Body of pancreas (tissue), 4 donors: ENCODE data around the gene BDKRB2. TPM values are rescaled to one million over a fixed set of nuclear protein-coding genes. Genes with fewer than 3 reads are reported as not detected.
A peak's percentile ranks its signal among the peaks of the same experiment; 100 is the strongest.

Experiments used
- ATAC-seq: fragments of 150-250 bp; one replicate; pipeline ENCODE4 v1.9.1; 2016
- DNase-seq, 4 donors: peaks; one replicate each; pipeline ENCODE4 v3.0.0-alpha.2; 2019
- H3K27ac ChIP-seq, 4 donors: fragments of 200-600 bp; sonication (generic); 1 replicate in 3 of 4; 2 replicates in 1 of 4; pipeline versions ENCODE4 v1.5.1 to v1.6.1; 2016 to 2019; ENCODE audit warnings: mild to moderate bottlenecking in 1 of 4, mixed read lengths in 1 of 4, moderate library complexity in 1 of 4
- H3K27me3 ChIP-seq, 2 donors: fragments of 200-600 bp; sonication (generic); one replicate each; pipeline ENCODE4 v1.6.0; 2016; ENCODE audit warnings: mild to moderate bottlenecking in 1 of 2
- H3K36me3 ChIP-seq, 2 donors: fragments of 200-600 bp; sonication (generic); replicated peaks in 1 of 2; 2 replicates each; pipeline ENCODE4 v1.5.1; 2016; ENCODE audit warnings: low read depth in 2 of 2; ENCODE audit not compliant: insufficient read depth in 1 of 2
- H3K4me1 ChIP-seq: fragments of 200-600 bp; sonication (generic); one replicate; pipeline ENCODE4 v1.6.0; 2016
- H3K4me3 ChIP-seq, 2 donors: fragments of 200-600 bp; sonication (generic); 1 replicate in 1 of 2; 2 replicates in 1 of 2; pipeline ENCODE4 v1.5.1; 2016 to 2019
- H3K9me3 ChIP-seq, 3 donors: fragments of 200-600 bp; sonication (generic); 1 replicate in 2 of 3; 2 replicates in 1 of 3; pipeline ENCODE4 v1.5.1; 2016
- CTCF ChIP-seq, 7 experiments: fragments of 450-650 bp in 4 of 7; fragments of 200-600 bp in 3 of 7; sonication (generic) in 3 of 7; IDR thresholded peaks; one replicate each; pipeline ENCODE4 v1.5.1; 2016 to 2019; ENCODE audit warnings: antibody characterized with exemption in 7 of 7
- POLR2A ChIP-seq, 3 donors: fragments of 450-650 bp; IDR thresholded peaks; one replicate each; pipeline ENCODE4 v1.6.1; 2016; ENCODE audit warnings: antibody characterized with exemption in 3 of 3, mild to moderate bottlenecking in 2 of 3
- WGBS, 2 donors: methylation state at CpG; one replicate each; pipeline ENCODE4 v1.1.5; 2017; 5-methylcytosine and 5-hydroxymethylcytosine counted together
- intact Hi-C: fragments of 100-400 bp; cut with DNase I; formaldehyde crosslinking; loops from one replicate; pipeline ENCODE4 v1.15.1; 2023
- total RNA-seq, 2 donors: library from RNA; depleted of rRNA; stranded (reverse); fragments of >200 nt; gene quantifications; one replicate each; pipeline ENCODE4 v1.1.0, GENCODE V29; 2016

Gene BDKRB2
- total RNA-seq, 2 donors from 2014 or later = 9.6 to 11.4 TPM

- 91 to 93% methylated on average over 5 of the region's 5 CpGs for WGBS, 2 donors
- no peaks in the 10 kb centered on the region for H3K36me3 ChIP-seq
- DNase-seq (no peak), ATAC-seq (no peak)
- intact Hi-C loops = no loop called here
- no peaks in the 10 kb centered on the region for H3K27me3 ChIP-seq
- H3K27ac ChIP-seq = peak overlapping the region in 2 of 4 donors; percentile 12 to 21
- no peak for TF ChIP-seq POLR2A (IDR thresholded peaks at IDR 0.05)
- TF ChIP-seq CTCF (IDR thresholded peaks at IDR 0.05) = no peak
- H3K9me3 ChIP-seq = no peaks in the 10 kb centered on the region
- H3K4me3 ChIP-seq = no peak overlapping the region
- no peaks in the 10 kb centered on the region for H3K4me1 ChIP-seq
These were observed 20.6 kb downstream of the BDKRB2 start for GRCh38 chr14:96225213-96225612.

DNA sequence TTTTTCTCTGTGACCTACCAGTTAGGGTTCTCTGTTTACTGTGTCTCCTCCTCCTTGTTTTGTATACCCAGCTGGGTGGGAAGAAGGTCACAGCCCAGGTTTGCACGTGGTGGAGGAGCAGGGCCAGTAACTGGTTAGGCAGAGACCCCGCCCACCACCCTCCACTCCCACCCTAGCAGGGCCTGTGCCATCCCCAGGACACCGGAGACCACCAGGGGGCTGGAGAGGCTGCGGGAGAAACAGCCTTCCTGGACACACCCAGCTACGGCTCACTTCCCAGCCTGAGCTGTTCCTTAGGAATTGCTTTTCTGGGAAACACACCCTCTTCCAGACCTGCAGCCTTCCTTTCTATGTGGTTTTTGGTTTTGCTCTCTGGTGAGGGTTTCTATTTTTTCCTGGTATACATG lies 21.1 kb downstream of the BDKRB2 start:
- no peaks in the 10 kb centered on the region for H3K4me1 ChIP-seq
- H3K9me3 ChIP-seq = no peaks in the 10 kb centered on the region
- peak overlapping the region in 1 of 4 donors; percentile 21 for H3K27ac ChIP-seq
- no peaks in the 10 kb centered on the region for H3K27me3 ChIP-seq
- TF ChIP-seq POLR2A (IDR thresholded peaks at IDR 0.05) (no peak), CTCF (IDR thresholded peaks at IDR 0.05) (peak in 1 of 7 experiments; percentile 5)
- WGBS, 2 donors = 40 to 59% methylated on average over 3 to 5 of the region's 5 CpGs
- DNase-seq (peak in 1 of 4 donors; percentile 17), ATAC-seq (peak; percentile 50)
- intact Hi-C loops = no loop called here
- no peak overlapping the region for H3K4me3 ChIP-seq
- no peaks in the 10 kb centered on the region for H3K36me3 ChIP-seq

- H3K36me3 ChIP-seq = no peaks in the 10 kb centered on the region
- H3K4me3 ChIP-seq = no peak overlapping the region
- H3K4me1 ChIP-seq = no peaks in the 10 kb centered on the region
- TF ChIP-seq POLR2A (IDR thresholded peaks at IDR 0.05) (no peak), CTCF (IDR thresholded peaks at IDR 0.05) (no peak)
- WGBS, 2 donors = 87 to 90% methylated on average over 7 of the region's 7 CpGs
- intact Hi-C loops = no loop called here
- no peaks in the 10 kb centered on the region for H3K9me3 ChIP-seq
- ATAC-seq = no peak
- H3K27ac ChIP-seq = no peak overlapping the region
- no peaks in the 10 kb centered on the region for H3K27me3 ChIP-seq
- no peak for DNase-seq
These were observed 22.8 kb downstream of the BDKRB2 start for GRCh38 chr14:96227428-96227827.

GRCh38 chr14:96229315-96229714 lies 24.7 kb downstream of the BDKRB2 start:
- Histone ChIP-seq H3K36me3 (no peaks in the 10 kb centered on the region), H3K27ac (no peak overlapping the region), H3K4me1 (no peaks in the 10 kb centered on the region), H3K9me3 (no peaks in the 10 kb centered on the region), H3K27me3 (no peaks in the 10 kb centered on the region), H3K4me3 (no peak overlapping the region)
- ATAC-seq = no peak
- intact Hi-C loops = no loop called here
- no peak for DNase-seq
- TF ChIP-seq POLR2A (IDR thresholded peaks at IDR 0.05) (no peak), CTCF (IDR thresholded peaks at IDR 0.05) (no peak)
- 88 to 93% methylated on average over 6 of the region's 6 CpGs for WGBS, 2 donors

GRCh38 chr14:96231056-96231455 lies 26.4 kb downstream of the BDKRB2 start:
- Histone ChIP-seq H3K27ac (no peak overlapping the region), H3K36me3 (no peaks in the 10 kb centered on the region), H3K4me1 (no peaks in the 10 kb centered on the region), H3K4me3 (no peak overlapping the region), H3K27me3 (no peaks in the 10 kb centered on the region), H3K9me3 (no peaks in the 10 kb centered on the region)
- intact Hi-C loops = no loop called here
- ATAC-seq = peak; percentile 6
- DNase-seq = no peak
- WGBS, 2 donors = 76 to 82% methylated on average over 4 of the region's 4 CpGs
- TF ChIP-seq POLR2A (IDR thresholded peaks at IDR 0.05) = no peak
- no peak for TF ChIP-seq CTCF (IDR thresholded peaks at IDR 0.05)
